Stimulated activated naive B cell treated with anti-CD40 and anti-IgM and Interleukin-4, amounts not matched to agents 10 μg/mL and 1 μg/mL and 100 μg/mL, for 72 hours (primary cell): ENCODE data around the gene USP6.

Experiments
- ATAC-seq, 2 donors: fragments of 150-1000 bp; cut with Tn5 transposase; replicated peaks; 2 replicates each; pipeline ENCODE4 v1.10.0; 2021; ENCODE audit warnings: moderate library complexity in 1 of 2
- DNase-seq: peaks from one replicate; pipeline ENCODE4 v3.0.0; 2021
- H3K27ac Mint-ChIP-seq: one replicate; pipeline ENCODE4 v1.8.0; 2022; ENCODE audit warnings: mild to moderate bottlenecking, mixed read lengths
- H3K27me3 Mint-ChIP-seq, 2 donors: one replicate each; pipeline ENCODE4 v1.8.0; 2022; ENCODE audit warnings: mixed read lengths in 2 of 2
- H3K36me3 Mint-ChIP-seq, 2 donors: one replicate each; pipeline ENCODE4 v1.8.0; 2022; ENCODE audit warnings: mixed read lengths in 2 of 2, mild to moderate bottlenecking in 1 of 2
- H3K4me1 Mint-ChIP-seq, 2 donors: one replicate each; pipeline ENCODE4 v1.8.0; 2022; ENCODE audit warnings: mixed read lengths in 2 of 2, mild to moderate bottlenecking in 1 of 2
- H3K4me3 Mint-ChIP-seq, 2 donors: one replicate each; pipeline ENCODE4 v1.8.0; 2022; ENCODE audit warnings: mild to moderate bottlenecking in 2 of 2, mixed read lengths in 2 of 2, moderate library complexity in 1 of 2
- H3K9me3 Mint-ChIP-seq, 2 donors: one replicate each; pipeline ENCODE4 v1.8.0; 2022; ENCODE audit warnings: mixed read lengths in 2 of 2, mild to moderate bottlenecking in 1 of 2

USP6 gene

DNA sequence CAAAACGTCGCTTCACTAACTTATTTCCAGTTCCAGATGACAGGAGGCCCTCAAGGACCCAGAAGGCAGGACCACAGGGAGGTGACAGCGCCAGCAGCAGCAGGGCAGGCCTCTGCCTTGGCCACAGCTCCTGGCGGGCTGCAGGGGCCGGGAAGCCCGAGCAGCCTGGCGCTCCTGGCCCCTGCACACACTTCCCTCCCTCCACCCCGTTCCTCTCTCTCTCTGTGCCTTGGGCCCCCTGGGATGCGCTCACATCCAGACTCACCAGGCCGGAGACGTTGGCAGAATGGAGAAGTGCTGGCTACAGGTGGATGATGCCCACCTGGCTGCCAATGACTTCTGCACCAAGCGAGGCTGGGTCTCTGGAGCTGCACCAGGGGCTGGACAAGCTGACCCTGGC, 63.2 kb downstream of the USP6 start:
- Mint-ChIP-seq H3K9me3 (peaks cover 24 to 26% of the 10 kb centered on the region in 2 donors), H3K4me1 (peaks cover 0 to 2% of the 10 kb centered on the region in 2 donors), H3K27ac (peak overlapping the region; percentile 51), H3K36me3 (peaks cover 51 to 72% of the 10 kb centered on the region in 2 donors), H3K4me3 (no peak overlapping the region), H3K27me3 (no peaks in the 10 kb centered on the region)
- no peak for DNase-seq
- no peak for ATAC-seq

DNA sequence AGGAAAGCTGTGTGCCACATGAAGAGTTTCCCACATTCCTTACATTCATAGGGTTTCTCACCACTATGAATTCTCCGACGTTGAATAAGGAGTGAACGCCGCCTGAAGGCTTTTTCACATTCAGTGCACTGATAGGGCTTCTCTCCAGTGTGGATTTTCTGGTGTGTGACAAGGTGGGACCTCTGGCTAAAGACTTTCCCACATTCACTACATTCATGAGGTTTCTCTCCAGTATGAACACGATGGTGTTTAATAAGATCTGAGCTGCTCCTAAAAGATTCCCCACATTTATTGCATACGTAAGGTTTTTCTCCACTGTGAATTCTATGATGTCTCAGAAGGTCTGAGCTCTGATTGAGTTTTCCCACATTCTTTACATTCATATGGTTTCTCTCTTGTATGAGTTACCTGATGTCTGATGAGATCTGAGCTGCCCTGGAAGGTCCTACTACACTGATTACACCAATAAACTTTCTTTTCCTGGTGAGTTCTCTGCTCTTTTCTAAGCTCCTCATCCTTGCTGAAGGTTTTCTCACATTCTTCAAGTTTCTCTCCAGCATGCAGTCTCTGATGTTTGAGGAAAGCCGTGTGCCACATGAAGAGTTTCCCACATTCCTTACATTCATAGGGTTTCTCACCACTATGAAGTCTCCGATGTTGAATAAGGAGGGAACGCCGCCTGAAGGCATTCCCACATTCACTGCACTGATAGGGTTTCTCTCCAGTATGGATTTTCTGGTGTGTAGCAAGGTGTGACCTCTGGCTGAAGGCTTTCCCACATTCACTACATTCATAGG, 65.9 kb downstream of the USP6 start:
- no peak for DNase-seq
- H3K27me3 Mint-ChIP-seq, result no peaks in the 10 kb centered on the region
- peaks cover under 1 to 3% of the 10 kb centered on the region in 2 donors for H3K4me1 Mint-ChIP-seq
- peak overlapping the region in 1 of 2 donors; percentile 13 for H3K4me3 Mint-ChIP-seq
- H3K27ac Mint-ChIP-seq, result peak overlapping the region; percentile 72
- ATAC-seq, result no peak
- peaks cover 60 to 79% of the 10 kb centered on the region in 2 donors for H3K36me3 Mint-ChIP-seq
- H3K9me3 Mint-ChIP-seq, result peaks cover 28 to 29% of the 10 kb centered on the region in 2 donors

DNA sequence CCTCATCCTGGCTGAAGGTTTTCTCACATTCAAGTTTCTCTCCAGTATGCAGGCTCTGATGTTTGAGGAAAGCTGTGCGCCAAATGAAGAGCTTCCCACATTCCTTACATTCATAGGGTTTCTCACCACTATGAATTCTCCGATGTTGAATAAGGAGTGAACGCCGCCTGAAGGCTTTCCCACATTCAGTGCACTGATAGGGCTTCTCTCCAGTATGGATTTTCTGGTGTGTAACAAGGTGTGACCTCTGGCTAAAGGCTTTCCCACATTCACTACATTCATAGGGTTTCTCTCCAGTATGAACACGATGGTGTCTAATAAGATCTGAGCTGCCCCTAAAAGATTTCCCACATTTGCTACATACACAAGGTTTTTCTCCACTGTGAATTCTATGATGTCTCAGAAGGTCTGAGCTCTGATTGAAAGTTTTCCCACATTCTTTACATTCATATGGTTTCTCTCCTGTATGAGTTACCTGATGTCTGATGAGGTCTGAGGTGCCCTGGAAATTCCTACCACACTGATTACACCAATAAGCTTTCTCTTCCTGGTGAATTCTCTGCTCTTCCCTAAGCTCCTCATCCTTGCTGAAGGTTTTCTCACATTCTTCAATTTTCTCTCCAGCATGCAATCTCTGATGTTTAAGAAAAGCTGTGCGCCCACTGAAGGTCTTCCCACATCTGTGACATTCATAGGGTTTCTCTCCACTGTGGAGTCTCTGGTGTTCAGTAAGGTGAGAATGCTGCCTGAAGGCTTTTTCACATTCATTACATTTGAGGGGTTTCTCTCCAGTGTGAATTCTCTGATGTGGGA, 67.0 kb downstream of the USP6 start:
- ATAC-seq, result no peak
- no peak for DNase-seq
- Mint-ChIP-seq H3K9me3 (peaks cover 33 to 34% of the 10 kb centered on the region in 2 donors), H3K36me3 (peaks cover 66 to 79% of the 10 kb centered on the region in 2 donors), H3K4me3 (peak overlapping the region in 1 of 2 donors; percentile 50), H3K4me1 (peaks cover 5 to 6% of the 10 kb centered on the region in 2 donors), H3K27ac (peak overlapping the region; percentile 85), H3K27me3 (no peaks in the 10 kb centered on the region)

DNA sequence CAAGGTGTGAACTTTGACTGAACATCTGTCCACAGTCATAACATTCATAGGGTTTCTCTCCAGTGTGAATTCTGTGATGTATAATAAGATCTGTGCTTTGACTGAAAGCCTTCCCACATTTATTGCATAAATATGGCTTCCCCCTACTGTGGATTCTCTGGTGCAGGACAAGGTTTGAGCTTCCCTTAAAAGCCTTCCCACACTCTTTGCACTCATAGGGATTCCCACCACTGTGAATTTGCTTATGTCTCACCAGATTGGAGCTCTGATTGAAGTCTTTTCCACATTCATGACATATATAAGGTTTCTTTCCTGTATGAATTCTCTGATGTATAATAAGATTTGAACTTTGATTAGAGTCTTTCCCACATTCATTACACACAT, 67.6 kb downstream of the USP6 start:
- H3K4me1 Mint-ChIP-seq, result peaks cover 5 to 6% of the 10 kb centered on the region in 2 donors
- ATAC-seq (no peak), DNase-seq (no peak)
- H3K9me3 Mint-ChIP-seq, result peaks cover 34 to 38% of the 10 kb centered on the region in 2 donors
- no peaks in the 10 kb centered on the region for H3K27me3 Mint-ChIP-seq
- peaks cover 72 to 85% of the 10 kb centered on the region in 2 donors for H3K36me3 Mint-ChIP-seq
- H3K4me3 Mint-ChIP-seq, result peak overlapping the region in 1 of 2 donors; percentile 50
- H3K27ac Mint-ChIP-seq, result peak overlapping the region; percentile 85

DNA sequence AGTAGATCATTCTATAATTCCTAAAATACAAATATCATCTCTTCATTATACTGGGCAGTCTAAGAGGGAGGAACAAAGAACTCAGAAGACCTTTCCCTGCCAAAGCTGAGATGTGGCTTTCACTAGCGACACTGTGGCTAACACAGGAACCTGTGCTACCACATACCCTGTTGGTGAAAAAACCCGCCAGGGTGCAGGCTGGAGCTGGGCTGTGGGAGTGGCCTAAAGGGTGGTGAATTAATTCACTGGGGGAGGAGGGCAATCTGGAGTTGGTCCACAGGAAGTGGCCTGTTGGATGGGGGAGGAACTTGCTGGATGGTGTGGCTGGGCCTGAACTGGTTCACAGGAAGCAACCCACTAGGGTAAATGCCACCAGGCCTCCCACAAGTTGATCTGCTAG, 68.5 kb downstream of the USP6 start:
- H3K4me1 Mint-ChIP-seq, result peaks cover 5 to 6% of the 10 kb centered on the region in 2 donors
- peaks cover 31 to 38% of the 10 kb centered on the region in 2 donors for H3K9me3 Mint-ChIP-seq
- DNase-seq (no peak), ATAC-seq (no peak)
- no peak overlapping the region for H3K27ac Mint-ChIP-seq
- H3K27me3 Mint-ChIP-seq, result no peaks in the 10 kb centered on the region
- no peak overlapping the region for H3K4me3 Mint-ChIP-seq
- H3K36me3 Mint-ChIP-seq, result peaks cover 70 to 82% of the 10 kb centered on the region in 2 donors

DNA sequence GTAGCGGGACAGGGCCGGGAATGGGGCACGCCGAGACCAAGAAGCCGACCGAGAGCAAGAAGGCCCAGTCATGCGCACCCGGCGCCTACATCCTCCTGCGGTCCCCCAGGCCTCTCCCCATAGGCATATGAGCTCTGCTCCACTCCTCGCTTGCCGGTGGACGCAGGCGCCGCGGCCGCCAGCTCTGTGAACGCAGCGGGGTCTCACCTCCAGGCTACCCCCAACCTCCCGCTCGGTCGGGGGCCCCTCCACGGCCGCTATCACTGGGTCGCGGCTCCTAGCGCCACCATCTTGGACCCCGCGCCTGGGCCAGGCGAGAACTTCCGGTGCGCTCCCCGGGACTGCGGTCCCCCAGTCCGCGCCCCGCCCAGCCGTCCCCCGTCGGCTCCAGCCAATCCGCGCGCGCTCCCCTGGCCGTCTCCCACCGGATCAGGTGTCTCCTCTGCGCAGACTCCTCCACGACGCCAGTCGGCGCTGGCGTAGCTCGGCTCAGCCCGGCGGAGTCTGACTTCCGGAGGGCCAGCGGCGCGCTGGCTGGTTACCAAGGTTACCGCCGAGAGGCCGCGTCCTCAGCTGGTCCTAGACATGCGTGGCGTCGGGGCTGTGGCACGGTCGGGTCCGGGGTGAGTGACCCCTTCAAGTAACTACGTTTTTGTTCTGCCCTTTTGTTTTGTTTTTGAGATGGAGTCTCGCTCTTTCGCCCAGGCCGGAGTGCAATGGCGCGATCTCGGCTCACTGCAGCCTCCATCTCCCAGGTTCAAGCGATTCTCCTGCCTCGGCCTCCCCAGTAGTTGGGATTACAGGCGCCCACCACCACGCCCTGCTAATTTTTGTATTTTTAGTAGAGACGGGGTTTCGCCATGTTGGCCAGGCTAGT, 75.9 kb downstream of the USP6 start, which contains the start of gene ZNF594:
ZNF594 (minus strand) TSS at position 328 of the 877 bp plus-strand sequence. CDS start 7,612 bp downstream, outside the sequence.
- H3K36me3 Mint-ChIP-seq, result peaks cover 31 to 34% of the 10 kb centered on the region in 2 donors
- H3K27me3 Mint-ChIP-seq, result no peaks in the 10 kb centered on the region
- DNase-seq, result peak; percentile 98
- peak within 1 kb of the TSS; percentile 97 for H3K27ac Mint-ChIP-seq
- peaks cover 13 to 14% of the 10 kb centered on the region in 2 donors for H3K9me3 Mint-ChIP-seq
- H3K4me3 Mint-ChIP-seq, result peak within 1 kb of the TSS; percentile 95 to 98
- peak; percentile 98 to 99 for ATAC-seq
- H3K4me1 Mint-ChIP-seq, result peaks cover 13 to 34% of the 10 kb centered on the region in 2 donors

DNA sequence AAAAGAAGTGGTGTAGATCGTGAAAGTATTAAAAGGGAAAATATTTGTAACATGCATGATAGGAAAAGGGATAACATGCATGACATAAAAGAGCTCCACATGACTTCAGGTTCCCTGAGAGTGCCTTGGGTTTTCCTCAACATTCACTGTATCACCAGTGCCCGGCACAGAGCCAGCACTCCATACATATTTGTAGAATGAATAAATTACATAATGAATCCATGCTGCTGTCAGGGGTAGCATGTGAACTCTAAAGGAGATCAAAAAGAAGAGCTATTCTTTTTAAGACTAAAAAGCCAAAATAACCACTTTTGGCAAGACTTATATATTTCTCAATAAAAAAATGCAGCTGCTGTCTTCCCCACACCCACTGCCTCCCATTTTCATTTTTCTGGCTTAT, 78.5 kb downstream of the USP6 start:
- Mint-ChIP-seq H3K36me3 (peaks cover 13 to 20% of the 10 kb centered on the region in 2 donors), H3K27me3 (no peaks in the 10 kb centered on the region), H3K4me3 (no peak overlapping the region), H3K4me1 (peaks cover 16 to 42% of the 10 kb centered on the region in 2 donors), H3K9me3 (peaks cover 4 to 6% of the 10 kb centered on the region in 2 donors), H3K27ac (no peak overlapping the region)
- ATAC-seq (no peak), DNase-seq (no peak)

DNA sequence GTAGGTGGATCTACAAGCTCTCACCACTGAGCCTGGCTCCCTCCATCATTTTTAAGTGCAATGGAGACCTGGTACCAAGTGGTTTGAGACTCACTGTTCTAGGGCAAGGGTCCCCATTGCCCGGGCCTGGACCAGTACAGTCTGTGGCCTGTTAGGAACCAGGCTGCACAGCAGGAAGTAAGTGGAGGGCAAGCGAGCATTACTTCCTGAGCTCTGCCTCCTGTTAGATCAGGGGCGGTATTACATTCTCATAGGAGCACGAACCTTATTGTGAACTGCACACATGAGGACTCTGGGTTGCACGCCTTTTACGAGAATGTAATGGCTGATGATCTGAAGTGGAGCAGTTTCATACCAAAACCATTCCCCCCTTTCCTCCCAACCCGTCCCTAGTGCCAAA, 82.6 kb downstream of the USP6 start:
- no peak for DNase-seq

DNA sequence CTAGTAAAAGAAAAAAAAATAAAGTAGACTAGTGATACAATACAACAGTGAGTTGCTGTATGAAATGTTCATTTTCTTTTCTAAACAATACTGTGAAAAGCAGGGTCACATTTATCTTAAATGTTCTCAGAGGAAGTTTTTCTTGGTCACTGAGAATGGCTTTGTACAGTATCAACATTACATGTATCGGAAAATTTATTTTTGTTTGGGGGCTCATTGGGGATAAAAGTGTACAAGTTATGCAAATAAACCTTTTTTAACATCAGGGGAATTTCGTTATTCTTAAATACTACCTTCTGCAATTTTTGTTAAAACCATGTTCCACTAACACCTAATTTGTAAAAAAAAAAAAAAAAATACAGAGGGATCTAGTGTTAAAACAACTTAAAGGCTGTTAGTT, 84.5 kb downstream of the USP6 start:
- Mint-ChIP-seq H3K36me3 (peaks cover 23 to 36% of the 10 kb centered on the region in 2 donors), H3K4me3 (peak overlapping the region; percentile 17 to 26), H3K27ac (no peak overlapping the region), H3K27me3 (no peaks in the 10 kb centered on the region), H3K9me3 (peaks cover 4 to 6% of the 10 kb centered on the region in 2 donors), H3K4me1 (peaks cover 30 to 56% of the 10 kb centered on the region in 2 donors)
- DNase-seq (no peak), ATAC-seq (no peak)

More for the DNA sequence above, 82.6 kb downstream of the USP6 start:
- H3K4me3 Mint-ChIP-seq, result peak overlapping the region in 1 of 2 donors; percentile 16
- H3K36me3 Mint-ChIP-seq, result peaks cover 15 to 27% of the 10 kb centered on the region in 2 donors
- peak; percentile 55 to 58 for ATAC-seq
- H3K9me3 Mint-ChIP-seq, result no peaks in the 10 kb centered on the region
- H3K27me3 Mint-ChIP-seq, result no peaks in the 10 kb centered on the region
- H3K27ac Mint-ChIP-seq, result peak overlapping the region; percentile 90
- H3K4me1 Mint-ChIP-seq, result peaks cover 22 to 47% of the 10 kb centered on the region in 2 donors

DNA sequence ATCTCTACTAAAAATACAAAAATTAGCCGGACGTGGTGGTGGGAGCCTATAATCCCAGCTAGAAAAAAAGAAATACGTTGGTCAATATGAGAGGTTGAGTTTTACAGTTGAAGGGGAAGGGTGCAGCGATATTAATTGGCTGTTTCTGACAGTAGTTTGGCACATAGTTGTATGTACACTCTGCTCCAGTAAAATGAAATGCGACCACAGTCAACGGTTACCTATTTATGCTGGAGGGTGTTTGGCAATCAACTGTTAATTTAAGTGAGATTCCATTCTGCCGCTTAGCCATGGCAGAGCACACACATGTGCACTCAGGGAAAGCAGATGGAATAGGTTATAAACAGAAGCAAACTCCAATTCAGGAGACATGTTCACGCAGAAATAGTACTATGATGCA, 85.2 kb downstream of the USP6 start:
- DNase-seq (no peak), ATAC-seq (no peak)
- Mint-ChIP-seq H3K4me1 (peaks cover 30 to 56% of the 10 kb centered on the region in 2 donors), H3K36me3 (peaks cover 23 to 36% of the 10 kb centered on the region in 2 donors), H3K27ac (peak overlapping the region; percentile 37), H3K27me3 (no peaks in the 10 kb centered on the region), H3K4me3 (no peak overlapping the region), H3K9me3 (peaks cover 4 to 6% of the 10 kb centered on the region in 2 donors)

DNA sequence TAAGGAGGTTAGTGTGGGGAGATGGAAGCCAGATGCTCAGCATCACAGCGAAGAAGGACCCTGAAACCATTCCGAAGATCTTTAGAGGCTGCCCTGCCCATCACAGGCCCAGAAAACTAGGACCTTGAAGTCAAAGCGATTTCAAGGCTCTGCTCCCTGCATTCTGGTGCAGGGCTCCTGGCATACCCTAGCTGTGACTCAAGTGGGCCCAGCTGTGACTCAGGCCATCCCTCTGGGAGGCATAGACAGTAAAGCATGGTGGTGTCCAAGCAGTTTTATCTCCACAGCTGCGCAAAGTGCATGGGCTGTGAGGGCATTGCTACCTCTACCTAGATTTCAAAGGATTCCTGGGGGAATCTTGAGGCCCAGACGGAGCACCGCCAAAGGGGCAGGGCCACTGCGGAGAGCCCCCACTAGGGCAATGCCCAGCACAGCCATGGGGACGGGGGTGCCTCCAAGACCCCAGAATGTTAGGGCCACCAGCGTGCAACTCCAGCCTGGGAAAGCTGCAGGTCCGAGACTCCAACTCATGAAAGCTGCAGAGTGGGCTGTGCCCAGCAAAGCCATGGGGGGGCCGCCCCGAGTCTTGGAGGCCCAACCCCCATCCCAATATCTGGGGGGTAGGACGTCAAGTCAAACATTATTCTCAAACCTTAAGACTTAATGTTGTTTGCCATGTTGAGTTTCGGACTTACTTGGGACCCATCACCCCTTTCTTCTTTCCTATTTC, 87.5 kb downstream of the USP6 start:
- no peak overlapping the region for H3K27ac Mint-ChIP-seq
- DNase-seq, result no peak

DNA sequence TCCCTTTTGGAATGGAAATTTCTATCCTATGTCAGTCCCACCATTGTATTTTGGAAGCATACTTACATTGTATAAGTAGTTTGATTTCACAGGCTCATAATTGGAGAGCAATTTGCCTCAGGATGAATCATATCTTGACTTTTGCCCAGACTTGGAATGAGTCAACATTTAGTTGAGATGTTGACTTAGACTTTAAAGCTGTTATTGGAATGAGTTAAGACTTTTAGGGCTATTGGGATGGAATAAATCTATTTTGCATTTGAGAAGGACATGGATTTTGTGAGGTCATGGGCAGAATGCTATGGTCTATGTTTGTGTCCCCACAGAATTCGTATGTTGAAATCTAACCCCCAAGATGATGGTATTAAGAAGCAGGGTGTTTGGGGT, 88.1 kb downstream of the USP6 start:
- no peaks in the 10 kb centered on the region for H3K27me3 Mint-ChIP-seq
- no peak overlapping the region for H3K4me3 Mint-ChIP-seq
- H3K9me3 Mint-ChIP-seq, result peaks cover 7 to 19% of the 10 kb centered on the region in 2 donors
- DNase-seq (no peak), ATAC-seq (peak in 1 of 2 donors; percentile 68)
- peak overlapping the region; percentile 89 for H3K27ac Mint-ChIP-seq
- peaks cover 40 to 62% of the 10 kb centered on the region in 2 donors for H3K4me1 Mint-ChIP-seq
- peaks cover 34 to 51% of the 10 kb centered on the region in 2 donors for H3K36me3 Mint-ChIP-seq

More for the DNA sequence above, 87.5 kb downstream of the USP6 start:
- ATAC-seq, result no peak
- peaks cover 29 to 45% of the 10 kb centered on the region in 2 donors for H3K36me3 Mint-ChIP-seq
- H3K27me3 Mint-ChIP-seq, result no peaks in the 10 kb centered on the region
- H3K9me3 Mint-ChIP-seq, result peaks cover 4 to 15% of the 10 kb centered on the region in 2 donors
- H3K4me3 Mint-ChIP-seq, result no peak overlapping the region
- peaks cover 36 to 60% of the 10 kb centered on the region in 2 donors for H3K4me1 Mint-ChIP-seq

DNA sequence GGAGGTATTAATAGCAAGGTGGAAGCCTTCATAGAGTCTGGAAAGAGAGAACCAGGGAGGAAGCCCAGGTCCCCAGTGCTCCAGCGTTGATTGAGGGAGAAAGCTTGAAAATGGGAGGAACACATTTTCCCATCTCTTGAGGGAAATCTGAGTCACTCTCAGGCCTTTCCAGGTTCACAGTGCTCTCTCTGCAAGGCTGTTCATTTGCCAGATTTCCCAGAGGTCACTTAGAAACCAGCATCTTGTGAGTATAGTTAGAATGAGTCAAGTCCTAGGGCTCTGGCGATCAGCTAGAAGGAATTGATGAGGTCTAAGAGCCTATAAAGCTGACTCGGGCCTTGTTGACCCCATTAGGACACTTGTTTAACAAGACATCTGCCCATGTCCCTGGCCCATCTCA, 93.6 kb downstream of the USP6 start:
- ATAC-seq, result no peak
- H3K9me3 Mint-ChIP-seq, result peaks cover 3 to 13% of the 10 kb centered on the region in 2 donors
- no peaks in the 10 kb centered on the region for H3K27me3 Mint-ChIP-seq
- peaks cover 31 to 71% of the 10 kb centered on the region in 2 donors for H3K36me3 Mint-ChIP-seq
- no peak for DNase-seq
- peak overlapping the region; percentile 94 for H3K27ac Mint-ChIP-seq
- H3K4me3 Mint-ChIP-seq, result no peak overlapping the region
- peaks cover 55 to 72% of the 10 kb centered on the region in 2 donors for H3K4me1 Mint-ChIP-seq
